Retinal pigment epithelial cell (primary cell): ENCODE measurements around the gene CTIF.

ENCODE experiments used
- DNase-seq: peaks from one replicate; pipeline ENCODE4 v3.0.0-alpha.2; 2010; ENCODE audit warnings: low read depth
- H3K4me3 ChIP-seq: 2 replicates; pipeline ENCODE4 v1.5.1; 2011; ENCODE audit warnings: mild to moderate bottlenecking, low read length, control low read depth, moderate library complexity
- CTCF ChIP-seq: conservative IDR thresholded peaks from 2 replicates; pipeline ENCODE4 v1.5.1; 2011; ENCODE audit warnings: low read depth, low read length, control low read depth, inconsistent platforms

CTIF gene

DNA sequence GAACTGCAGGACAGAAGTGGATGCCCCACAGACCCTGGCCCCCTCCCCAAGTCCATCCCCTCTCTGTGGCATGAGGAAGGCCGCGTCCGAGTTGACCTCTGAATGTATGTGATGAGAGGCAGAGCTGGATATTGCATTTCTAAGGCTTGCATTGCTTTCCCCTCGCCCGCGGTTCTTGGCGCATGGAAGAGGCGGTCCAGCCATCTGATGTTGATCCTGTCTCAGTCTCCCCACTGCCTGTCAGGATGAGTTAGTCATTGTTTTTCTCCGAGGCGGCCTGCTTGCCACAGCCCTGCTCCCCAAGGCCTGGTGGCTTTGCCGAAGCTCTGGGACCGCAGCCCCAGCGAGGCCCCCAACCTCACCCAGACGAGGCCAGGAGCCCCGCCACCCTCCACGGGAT, 323.3 kb downstream of the CTIF start:
- H3K4me3 ChIP-seq: no peak overlapping the region
- DNase-seq: no peak
- no peak for TF ChIP-seq CTCF

- DNase-seq: no peak
- no peak overlapping the region for H3K4me3 ChIP-seq
- no peak for TF ChIP-seq CTCF
These were observed 323.9 kb downstream of the CTIF start for GRCh38 chr18:48862678-48863270.

GRCh38 chr18:48863432-48864065, 324.7 kb downstream of the CTIF start:
- DNase-seq: no peak
- TF ChIP-seq CTCF: no peak
- H3K4me3 ChIP-seq: no peak overlapping the region

- TF ChIP-seq CTCF: no peak
- no peak for DNase-seq
- no peak overlapping the region for H3K4me3 ChIP-seq
These were observed 326.0 kb downstream of the CTIF start for GRCh38 chr18:48864876-48865275.

GRCh38 chr18:48866028-48866733, 327.4 kb downstream of the CTIF start:
- TF ChIP-seq CTCF: no peak
- no peak overlapping the region for H3K4me3 ChIP-seq
- DNase-seq: no peak

- H3K4me3 ChIP-seq: no peak overlapping the region
- TF ChIP-seq CTCF: no peak
- no peak for DNase-seq
These were observed 328.0 kb downstream of the CTIF start for GRCh38 chr18:48866856-48867255.

- no peak overlapping the region for H3K4me3 ChIP-seq
- no peak for DNase-seq
- TF ChIP-seq CTCF: no peak
These were observed 329.1 kb downstream of the CTIF start for GRCh38 chr18:48867978-48868377.
